HepG2 (cell line): ENCODE results near the gene YY1. TPM values are rescaled to one million over a fixed set of nuclear protein-coding genes. Genes with fewer than 3 reads are reported as not detected.

Experiments
- CHD2 ChIP-seq: IDR thresholded peaks from 2 replicates; pipeline ENCODE4 v1.6.1; 2011; ENCODE audit warnings: low read depth, low read length, improper control_type of control experiment
- FOXM1 ChIP-seq: sonication (generic); formaldehyde crosslinking; IDR thresholded peaks from 2 replicates; pipeline ENCODE4 v1.5.0; 2020; ENCODE audit warnings: missing genetic modification reagents
- HDAC2 ChIP-seq: sonication (generic); formaldehyde crosslinking; IDR thresholded peaks from 2 replicates; pipeline ENCODE4 v1.4.0; 2020; ENCODE audit warnings: missing genetic modification reagents
- HNRNPLL ChIP-seq: fragments of 200-400 bp; formaldehyde crosslinking; IDR thresholded peaks from 2 replicates; pipeline ENCODE4 v1.6.1; 2017; ENCODE audit warnings: mild to moderate bottlenecking, low read depth, low read length; ENCODE audit not compliant: poor library complexity, severe bottlenecking
- KDM5B ChIP-seq: sonication (generic); formaldehyde crosslinking; IDR thresholded peaks from 2 replicates; pipeline ENCODE4 v1.4.0; 2020; ENCODE audit warnings: missing genetic modification reagents, mild to moderate bottlenecking, borderline replicate concordance
- ONECUT2 ChIP-seq: sonication (generic); formaldehyde crosslinking; IDR thresholded peaks from 2 replicates; pipeline ENCODE4 v1.4.0; 2020; ENCODE audit warnings: missing genetic modification reagents
- PAF1 ChIP-seq: IDR thresholded peaks from 2 replicates; pipeline ENCODE4 v1.6.1; 2016; ENCODE audit warnings: missing genetic modification reagents, missing compliant biosample characterization
- PHF5A ChIP-seq: IDR thresholded peaks from one replicate; pipeline ENCODE4 v1.6.1; 2018; ENCODE audit warnings: low read depth, missing genetic modification reagents; ENCODE audit not compliant: unreplicated experiment
- RBM22 ChIP-seq: fragments of 200-400 bp; formaldehyde crosslinking; optimal IDR thresholded peaks from 2 replicates; pipeline ENCODE3; 2017; ENCODE audit warnings: mild to moderate bottlenecking, low read length, moderate library complexity
- SETDB1 ChIP-seq: sonication (generic); formaldehyde crosslinking; IDR thresholded peaks from 2 replicates; pipeline ENCODE4 v1.5.1; 2020; ENCODE audit warnings: missing genetic modification reagents, mild to moderate bottlenecking, borderline replicate concordance
- SIX1 ChIP-seq: sonication (generic); formaldehyde crosslinking; IDR thresholded peaks from 2 replicates; pipeline ENCODE4 v1.4.0; 2020; ENCODE audit warnings: missing genetic modification reagents, borderline replicate concordance
- ZBTB1 ChIP-seq: sonication (generic); formaldehyde crosslinking; IDR thresholded peaks from 2 replicates; pipeline ENCODE4 v1.4.0; 2020; ENCODE audit warnings: missing genetic modification reagents, borderline replicate concordance
- ZFX ChIP-seq: sonication (generic); formaldehyde crosslinking; IDR thresholded peaks from 2 replicates; pipeline ENCODE4 v1.4.0; 2020; ENCODE audit warnings: mild to moderate bottlenecking, low read depth, missing genetic modification reagents, moderate library complexity
- ZNF292 ChIP-seq: sonication (generic); formaldehyde crosslinking; IDR thresholded peaks from 2 replicates; pipeline ENCODE4 v1.8.1; 2022; ENCODE audit warnings: mild to moderate bottlenecking, low read depth, missing genetic modification reagents, borderline replicate concordance
- ZNF33A ChIP-seq: sonication (generic); formaldehyde crosslinking; IDR thresholded peaks from 2 replicates; pipeline ENCODE4 v1.5.1; 2020; ENCODE audit warnings: missing genetic modification reagents, mild to moderate bottlenecking, moderate library complexity, borderline replicate concordance
- ZNF629 ChIP-seq: sonication (generic); formaldehyde crosslinking; conservative IDR thresholded peaks from 2 replicates; pipeline ENCODE4 v1.5.0; 2020; ENCODE audit warnings: missing genetic modification reagents
- ZNF850 ChIP-seq: sonication (generic); formaldehyde crosslinking; conservative IDR thresholded peaks from 2 replicates; pipeline ENCODE4 v1.9.0; 2021; ENCODE audit warnings: mild to moderate bottlenecking, missing genetic modification reagents
- polyA plus RNA-seq, 8 experiments: library from polyadenylated mRNA; depleted of rRNA in 3 of 8; stranded (reverse) in 7 of 8; unstranded in 1 of 8; fragments of >200 nt; fragmentation: Illumina TruSeq in 4 of 8; extraction: Trizol in 4 of 8; gene quantifications; 2 replicates each; pipeline versions ENCODE4 v1.2.1 to v1.2.3, GENCODE V29; 2011 to 2016; ENCODE audit warnings: low read depth in 4 of 8, missing spikeins in 1 of 8, mixed read lengths in 1 of 8; ENCODE audit not compliant: insufficient read depth in 1 of 8
- total RNA-seq, 5 experiments: library from RNA; depleted of rRNA; stranded (reverse); fragments of >200 nt; fragmentation: Illumina TruSeq; extraction: Trizol; gene quantifications; 2 replicates each; pipeline ENCODE4 v1.2.3, GENCODE V29; 2016; ENCODE audit warnings: low read depth in 1 of 5
- TF ChIP-seq, protein P1 (sequence below): sonication (generic); formaldehyde crosslinking; IDR thresholded peaks from 2 replicates; pipeline ENCODE4 v1.5.0; 2020; ENCODE audit warnings: missing genetic modification reagents, mild to moderate bottlenecking, borderline replicate concordance
- TF ChIP-seq, protein P2 (sequence below): sonication (generic); formaldehyde crosslinking; IDR thresholded peaks from 2 replicates; pipeline ENCODE4 v1.4.0; 2020; ENCODE audit warnings: missing genetic modification reagents, mild to moderate bottlenecking, borderline replicate concordance
- TF ChIP-seq, protein P3 (sequence below): sonication (generic); formaldehyde crosslinking; IDR thresholded peaks from 2 replicates; pipeline ENCODE4 v1.5.1; 2020; ENCODE audit warnings: mild to moderate bottlenecking, missing genetic modification reagents, borderline replicate concordance
- TF ChIP-seq, protein P4 (sequence below): sonication (generic); formaldehyde crosslinking; IDR thresholded peaks from 2 replicates; pipeline ENCODE4 v1.5.0; 2020; ENCODE audit warnings: missing genetic modification reagents
- TF ChIP-seq, protein P5 (sequence below): IDR thresholded peaks from 2 replicates; pipeline ENCODE4 v1.6.1; 2016

Gene YY1
- total and polyA plus RNA-seq, 2 of the 13 experiments (the other 11 are each of a cell fraction or from before 2014, with no cell fraction given) = 29.4 to 68.1 TPM

GRCh38 chr14:100325231-100325632 lies 86.3 kb downstream of the YY1 start (continued):
- TF ChIP-seq, protein P1, sequence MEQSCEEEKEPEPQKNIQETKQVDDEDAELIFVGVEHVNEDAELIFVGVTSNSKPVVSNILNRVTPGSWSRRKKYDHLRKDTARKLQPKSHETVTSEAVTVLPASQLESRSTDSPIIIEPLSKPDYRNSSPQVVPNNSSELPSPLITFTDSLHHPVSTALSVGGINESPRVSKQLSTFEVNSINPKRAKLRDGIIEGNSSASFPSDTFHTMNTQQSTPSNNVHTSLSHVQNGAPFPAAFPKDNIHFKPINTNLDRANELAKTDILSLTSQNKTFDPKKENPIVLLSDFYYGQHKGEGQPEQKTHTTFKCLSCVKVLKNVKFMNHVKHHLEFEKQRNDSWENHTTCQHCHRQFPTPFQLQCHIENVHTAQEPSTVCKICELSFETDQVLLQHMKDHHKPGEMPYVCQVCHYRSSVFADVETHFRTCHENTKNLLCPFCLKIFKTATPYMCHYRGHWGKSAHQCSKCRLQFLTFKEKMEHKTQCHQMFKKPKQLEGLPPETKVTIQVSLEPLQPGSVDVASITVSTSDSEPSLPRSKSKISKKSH (CRISPR knock-in tag) = no peak; the same call in 1 of the 2 replicates
- TF ChIP-seq ZNF292 (CRISPR knock-in tag) (peak; percentile 75; the same call in 1 of the 2 replicates), RBM22 (no peak), SETDB1 (CRISPR knock-in tag) (no peak), PHF5A (CRISPR knock-in tag) (no peak), HNRNPLL (peak; percentile 39), PAF1 (CRISPR knock-in tag) (no peak), KDM5B (CRISPR knock-in tag) (peak; percentile 79; the same call in 1 of the 2 replicates), SIX1 (CRISPR knock-in tag) (no peak), ZNF850 (no peak), ZNF33A (CRISPR knock-in tag) (no peak), ZFX (CRISPR knock-in tag) (peak; percentile 71), HDAC2 (CRISPR knock-in tag) (peak; percentile 38), FOXM1 (no peak), ZNF629 (CRISPR knock-in tag) (no peak), ZBTB1 (CRISPR knock-in tag) (no peak), ONECUT2 (CRISPR knock-in tag) (no peak), CHD2 (no peak)
- TF ChIP-seq, protein P2, sequence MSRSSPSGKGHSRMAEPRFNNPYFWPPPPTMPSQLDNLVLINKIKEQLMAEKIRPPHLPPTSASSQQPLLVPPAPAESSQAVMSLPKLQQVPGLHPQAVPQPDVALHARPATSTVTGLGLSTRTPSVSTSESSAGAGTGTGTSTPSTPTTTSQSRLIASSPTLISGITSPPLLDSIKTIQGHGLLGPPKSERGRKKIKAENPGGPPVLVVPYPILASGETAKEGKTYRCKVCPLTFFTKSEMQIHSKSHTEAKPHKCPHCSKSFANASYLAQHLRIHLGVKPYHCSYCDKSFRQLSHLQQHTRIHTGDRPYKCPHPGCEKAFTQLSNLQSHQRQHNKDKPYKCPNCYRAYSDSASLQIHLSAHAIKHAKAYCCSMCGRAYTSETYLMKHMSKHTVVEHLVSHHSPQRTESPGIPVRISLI (CRISPR knock-in tag) = no peak
- TF ChIP-seq, protein P3, sequence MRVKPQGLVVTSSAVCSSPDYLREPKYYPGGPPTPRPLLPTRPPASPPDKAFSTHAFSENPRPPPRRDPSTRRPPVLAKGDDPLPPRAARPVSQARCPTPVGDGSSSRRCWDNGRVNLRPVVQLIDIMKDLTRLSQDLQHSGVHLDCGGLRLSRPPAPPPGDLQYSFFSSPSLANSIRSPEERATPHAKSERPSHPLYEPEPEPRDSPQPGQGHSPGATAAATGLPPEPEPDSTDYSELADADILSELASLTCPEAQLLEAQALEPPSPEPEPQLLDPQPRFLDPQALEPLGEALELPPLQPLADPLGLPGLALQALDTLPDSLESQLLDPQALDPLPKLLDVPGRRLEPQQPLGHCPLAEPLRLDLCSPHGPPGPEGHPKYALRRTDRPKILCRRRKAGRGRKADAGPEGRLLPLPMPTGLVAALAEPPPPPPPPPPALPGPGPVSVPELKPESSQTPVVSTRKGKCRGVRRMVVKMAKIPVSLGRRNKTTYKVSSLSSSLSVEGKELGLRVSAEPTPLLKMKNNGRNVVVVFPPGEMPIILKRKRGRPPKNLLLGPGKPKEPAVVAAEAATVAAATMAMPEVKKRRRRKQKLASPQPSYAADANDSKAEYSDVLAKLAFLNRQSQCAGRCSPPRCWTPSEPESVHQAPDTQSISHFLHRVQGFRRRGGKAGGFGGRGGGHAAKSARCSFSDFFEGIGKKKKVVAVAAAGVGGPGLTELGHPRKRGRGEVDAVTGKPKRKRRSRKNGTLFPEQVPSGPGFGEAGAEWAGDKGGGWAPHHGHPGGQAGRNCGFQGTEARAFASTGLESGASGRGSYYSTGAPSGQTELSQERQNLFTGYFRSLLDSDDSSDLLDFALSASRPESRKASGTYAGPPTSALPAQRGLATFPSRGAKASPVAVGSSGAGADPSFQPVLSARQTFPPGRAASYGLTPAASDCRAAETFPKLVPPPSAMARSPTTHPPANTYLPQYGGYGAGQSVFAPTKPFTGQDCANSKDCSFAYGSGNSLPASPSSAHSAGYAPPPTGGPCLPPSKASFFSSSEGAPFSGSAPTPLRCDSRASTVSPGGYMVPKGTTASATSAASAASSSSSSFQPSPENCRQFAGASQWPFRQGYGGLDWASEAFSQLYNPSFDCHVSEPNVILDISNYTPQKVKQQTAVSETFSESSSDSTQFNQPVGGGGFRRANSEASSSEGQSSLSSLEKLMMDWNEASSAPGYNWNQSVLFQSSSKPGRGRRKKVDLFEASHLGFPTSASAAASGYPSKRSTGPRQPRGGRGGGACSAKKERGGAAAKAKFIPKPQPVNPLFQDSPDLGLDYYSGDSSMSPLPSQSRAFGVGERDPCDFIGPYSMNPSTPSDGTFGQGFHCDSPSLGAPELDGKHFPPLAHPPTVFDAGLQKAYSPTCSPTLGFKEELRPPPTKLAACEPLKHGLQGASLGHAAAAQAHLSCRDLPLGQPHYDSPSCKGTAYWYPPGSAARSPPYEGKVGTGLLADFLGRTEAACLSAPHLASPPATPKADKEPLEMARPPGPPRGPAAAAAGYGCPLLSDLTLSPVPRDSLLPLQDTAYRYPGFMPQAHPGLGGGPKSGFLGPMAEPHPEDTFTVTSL (CRISPR knock-in tag) = no peak
- TF ChIP-seq, protein P4, sequence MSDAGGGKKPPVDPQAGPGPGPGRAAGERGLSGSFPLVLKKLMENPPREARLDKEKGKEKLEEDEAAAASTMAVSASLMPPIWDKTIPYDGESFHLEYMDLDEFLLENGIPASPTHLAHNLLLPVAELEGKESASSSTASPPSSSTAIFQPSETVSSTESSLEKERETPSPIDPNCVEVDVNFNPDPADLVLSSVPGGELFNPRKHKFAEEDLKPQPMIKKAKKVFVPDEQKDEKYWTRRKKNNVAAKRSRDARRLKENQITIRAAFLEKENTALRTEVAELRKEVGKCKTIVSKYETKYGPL (CRISPR knock-in tag) = no peak
- TF ChIP-seq, protein P5, sequence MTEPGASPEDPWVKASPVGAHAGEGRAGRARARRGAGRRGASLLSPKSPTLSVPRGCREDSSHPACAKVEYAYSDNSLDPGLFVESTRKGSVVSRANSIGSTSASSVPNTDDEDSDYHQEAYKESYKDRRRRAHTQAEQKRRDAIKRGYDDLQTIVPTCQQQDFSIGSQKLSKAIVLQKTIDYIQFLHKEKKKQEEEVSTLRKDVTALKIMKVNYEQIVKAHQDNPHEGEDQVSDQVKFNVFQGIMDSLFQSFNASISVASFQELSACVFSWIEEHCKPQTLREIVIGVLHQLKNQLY (CRISPR knock-in tag) = no peak
